GM21825 (cell line): ENCODE measurements around the gene PPY.
"Not testable (repeated sequence)": the region's sequence is repeated elsewhere in the genome, so short reads cannot be mapped to it uniquely, and the experiment has no call there.

Experiments
- ATAC-seq: cut with Tn5 transposase; IDR thresholded peaks from one replicate; pipeline ENCODE4 v1.9.1; 2021; ENCODE audit warnings: mild to moderate bottlenecking, moderate library complexity; ENCODE audit not compliant: unreplicated experiment

The PPY gene, protein sequence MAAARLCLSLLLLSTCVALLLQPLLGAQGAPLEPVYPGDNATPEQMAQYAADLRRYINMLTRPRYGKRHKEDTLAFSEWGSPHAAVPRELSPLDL

DNA sequence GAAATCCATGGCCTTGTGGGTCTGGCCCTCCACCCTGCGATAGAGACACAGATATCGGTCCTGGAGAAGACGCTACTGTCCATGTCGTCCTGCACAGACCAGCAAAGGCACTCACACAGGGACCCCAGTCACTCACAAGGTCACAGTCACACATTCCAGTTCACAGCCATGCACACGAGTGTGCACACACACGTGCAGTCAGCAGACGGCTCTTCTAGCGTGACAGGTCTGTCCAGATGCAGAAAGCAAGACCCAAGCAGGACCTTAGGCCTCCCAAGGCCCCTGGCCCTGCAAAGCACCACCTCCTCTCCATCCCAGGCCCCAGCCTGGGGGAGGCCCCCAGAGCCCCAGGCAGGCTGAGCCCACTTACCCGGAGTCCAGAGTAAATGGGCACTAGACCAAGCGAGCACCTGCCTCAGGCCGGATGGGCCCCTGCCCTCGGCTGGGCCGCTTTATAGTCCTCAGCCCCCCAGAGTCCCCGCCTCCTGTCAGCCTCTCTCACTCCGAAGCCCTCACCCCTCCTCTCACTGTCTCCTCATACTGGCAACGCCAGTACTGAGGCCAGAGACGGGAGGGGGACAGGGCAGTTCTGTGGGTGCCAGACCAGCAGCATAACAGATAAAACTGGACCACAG lies at the start of gene PPY:
Gene PPY (minus strand): TSS at position 426 of the 635 bp plus-strand sequence. CDS start 822 bp downstream, outside the sequence.
- ATAC-seq, result no peak

DNA sequence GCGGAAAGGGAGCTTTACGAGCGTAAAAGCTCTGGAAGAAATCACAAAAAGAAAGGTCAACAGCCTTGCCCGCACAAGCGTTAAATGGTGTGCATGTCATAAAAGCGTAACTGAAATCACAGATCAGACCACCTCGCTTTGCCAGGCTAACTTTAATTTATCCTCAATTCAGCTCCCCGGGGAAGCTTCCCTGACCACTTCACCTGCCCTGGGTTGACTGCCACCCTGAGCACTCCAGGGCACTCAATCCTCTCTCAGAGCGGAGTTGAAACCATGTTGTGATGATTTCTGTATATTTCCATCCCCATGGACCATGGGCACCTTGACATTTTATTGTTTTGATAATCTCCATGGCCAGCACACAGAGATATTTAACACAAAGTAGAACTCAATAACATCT lies 46.0 kb upstream of the PPY start:
- no peak for ATAC-seq

DNA sequence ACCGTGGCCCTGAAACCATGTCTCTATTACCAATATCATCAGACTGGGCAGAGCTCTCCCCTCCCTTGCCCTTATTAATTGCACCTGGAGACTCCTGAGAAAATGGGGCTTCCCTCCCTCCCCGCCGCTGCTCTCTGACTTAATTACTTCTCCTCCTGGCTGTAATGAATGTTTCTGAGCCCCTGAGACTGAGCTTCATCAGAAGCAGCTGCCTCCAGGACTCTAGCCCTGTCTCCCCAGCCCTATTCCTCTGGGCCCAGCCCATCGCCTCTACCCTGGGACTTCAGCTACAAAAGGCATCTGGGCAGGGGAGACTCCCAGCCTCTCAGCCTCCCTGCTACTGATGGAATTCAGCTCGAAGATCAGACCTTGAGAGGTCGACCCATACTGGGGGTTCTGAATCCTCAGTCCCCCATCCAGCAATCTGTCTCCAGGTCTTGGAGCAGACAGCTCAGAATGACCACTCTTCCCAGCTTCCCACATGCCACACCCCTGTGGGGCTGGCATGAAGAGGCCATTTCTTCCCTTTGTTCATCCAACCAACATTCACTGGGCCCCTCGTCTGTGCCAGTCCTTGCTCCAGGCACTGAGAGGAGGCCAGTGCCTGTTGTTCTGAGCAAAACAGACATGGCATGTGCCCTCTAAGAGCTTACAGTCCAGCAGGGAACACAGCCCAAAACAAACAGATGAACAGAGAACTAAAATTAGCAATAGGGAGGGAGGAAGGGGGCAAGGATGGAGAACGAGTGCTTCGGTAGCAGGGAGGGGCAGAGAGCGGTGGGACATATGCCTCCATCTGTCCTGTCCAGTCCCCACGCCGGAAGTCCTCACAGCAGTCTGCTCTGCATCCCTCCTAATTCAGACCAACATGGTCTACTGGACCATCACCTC lies 45.1 kb upstream of the PPY start:
- no peak for ATAC-seq

DNA sequence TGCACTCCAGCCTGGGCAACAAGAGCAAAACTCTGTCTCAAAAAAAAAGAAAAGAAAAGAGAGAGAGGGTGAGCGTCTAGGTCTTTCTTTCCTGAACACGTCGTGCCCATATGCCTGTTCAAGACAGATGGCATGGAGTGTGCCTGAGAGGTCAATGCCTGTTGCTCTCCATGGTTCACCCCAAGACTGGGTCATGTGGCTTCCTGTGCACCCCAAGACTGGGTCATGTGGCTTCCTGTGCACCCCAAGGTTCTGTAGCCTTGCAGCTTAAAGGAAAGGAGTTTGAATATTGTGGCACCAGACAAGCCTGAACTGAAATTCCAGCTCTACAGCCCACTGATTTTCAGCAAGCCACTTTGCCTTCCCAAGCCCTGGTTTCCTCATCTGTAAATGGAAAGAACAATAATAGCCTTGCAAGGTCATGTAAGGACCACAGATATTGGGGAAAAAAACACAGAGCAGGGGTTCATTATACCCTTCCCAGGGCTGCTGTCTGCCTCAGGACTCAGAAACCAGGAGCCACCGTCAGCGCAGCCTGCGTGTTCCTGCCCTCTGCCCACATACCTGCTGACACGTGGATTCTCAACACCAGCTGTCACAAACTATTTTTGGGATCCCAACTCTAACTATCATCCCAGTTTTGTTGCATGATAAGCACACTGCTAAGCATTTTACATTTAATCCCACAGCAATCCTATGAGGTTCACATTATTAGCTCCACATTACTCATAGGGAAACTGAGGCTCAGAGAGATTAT lies 44.1 kb upstream of the PPY start:
- no peak for ATAC-seq

DNA sequence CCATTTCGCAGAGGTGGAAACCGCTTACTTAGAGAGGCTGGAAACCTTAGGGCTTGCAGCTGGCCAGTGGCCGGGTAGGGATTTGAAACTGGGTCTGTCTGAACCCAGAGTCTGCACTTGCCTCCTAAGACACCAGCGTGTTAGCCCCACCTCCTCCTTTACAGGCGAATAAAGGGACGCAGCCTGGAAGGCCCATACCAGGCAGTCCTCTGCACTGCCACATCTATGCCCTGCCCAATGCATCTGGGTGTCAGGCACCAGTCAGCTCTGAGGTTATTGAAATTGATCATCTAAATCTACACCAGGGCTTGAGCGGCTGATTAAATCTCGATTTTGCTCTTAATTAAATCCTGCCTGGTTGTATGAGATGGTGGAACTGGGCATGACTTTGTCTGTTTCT lies 42.2 kb upstream of the PPY start:
- ATAC-seq, result no peak

DNA sequence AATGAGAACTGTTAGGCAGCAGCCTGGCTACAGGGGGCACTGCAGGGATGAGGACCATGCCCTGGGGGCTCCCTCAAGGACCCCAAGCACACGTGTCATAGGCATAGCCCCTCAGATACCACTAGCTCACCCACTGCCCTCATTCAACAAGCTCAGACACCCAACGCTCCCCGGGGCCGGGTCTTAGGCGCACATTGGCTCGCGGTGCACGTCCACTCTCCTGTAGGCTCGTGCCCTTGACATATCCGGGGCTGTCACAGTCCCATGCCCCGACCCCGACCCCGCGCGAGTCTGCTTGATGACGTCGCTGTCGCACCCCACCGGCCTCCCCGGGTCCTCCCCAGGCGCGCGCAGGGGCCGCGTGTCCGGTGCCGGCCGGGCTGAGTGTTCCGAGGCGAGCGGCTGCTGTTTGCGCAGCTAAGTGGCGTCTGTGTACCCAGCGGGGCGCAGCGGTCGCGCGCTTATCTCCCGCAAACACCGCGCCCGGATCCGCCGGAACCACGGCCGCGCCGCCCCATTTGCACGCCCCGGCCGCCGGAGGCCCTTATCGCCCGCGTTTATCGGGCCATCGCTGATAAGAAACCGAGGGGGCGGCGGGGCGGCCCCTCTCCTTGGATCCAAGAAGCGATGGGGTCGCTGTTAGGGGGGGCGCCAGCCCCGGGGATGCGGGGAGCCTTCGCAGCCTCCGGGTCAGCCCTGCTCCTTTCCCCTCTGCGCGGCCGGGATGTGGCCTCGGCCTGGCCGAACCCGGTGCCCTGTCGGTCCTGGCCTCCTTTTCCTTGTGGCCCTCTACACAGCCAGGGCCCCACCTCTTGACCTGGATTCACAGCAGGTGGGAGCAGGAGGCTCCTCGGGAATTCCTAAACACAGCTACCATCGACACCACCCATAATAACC lies 41.5 kb upstream of the PPY start:
- ATAC-seq, result no peak

DNA sequence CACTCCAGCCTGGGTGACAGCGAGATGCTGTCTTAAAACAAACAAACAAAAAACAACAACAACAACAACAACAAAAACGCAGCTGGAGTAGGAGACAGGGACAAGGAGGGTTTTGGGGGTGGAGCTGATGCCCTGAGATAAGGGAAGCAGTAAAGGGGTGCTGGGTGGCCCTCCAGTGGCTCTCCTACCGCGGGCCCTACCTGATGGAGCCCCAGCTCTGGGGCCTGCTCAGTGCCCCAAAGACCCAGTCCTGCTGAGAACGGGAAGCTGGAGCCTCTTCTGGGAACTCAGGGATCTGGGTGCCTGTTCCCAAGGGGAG lies 40.9 kb upstream of the PPY start:
- ATAC-seq, result no peak

DNA sequence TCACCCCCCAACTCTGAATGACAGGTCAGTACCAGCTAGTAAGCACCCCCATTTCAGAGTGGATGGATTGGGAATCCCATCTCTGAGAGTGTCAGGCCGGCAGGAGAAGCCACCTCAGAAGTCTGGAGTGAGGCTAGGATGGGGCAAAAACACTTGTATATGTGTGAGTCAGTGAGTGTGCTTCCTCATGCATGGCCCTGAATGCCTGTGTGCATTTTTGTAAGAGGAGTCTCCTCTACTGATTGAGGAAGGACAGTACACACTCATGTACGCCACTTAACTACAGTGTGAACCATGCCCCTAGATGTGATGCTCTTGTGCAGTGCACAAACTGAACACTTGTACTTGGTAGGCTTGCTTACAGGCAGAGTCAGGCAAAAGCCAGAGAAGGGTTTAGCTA lies 39.9 kb upstream of the PPY start:
- no peak for ATAC-seq

DNA sequence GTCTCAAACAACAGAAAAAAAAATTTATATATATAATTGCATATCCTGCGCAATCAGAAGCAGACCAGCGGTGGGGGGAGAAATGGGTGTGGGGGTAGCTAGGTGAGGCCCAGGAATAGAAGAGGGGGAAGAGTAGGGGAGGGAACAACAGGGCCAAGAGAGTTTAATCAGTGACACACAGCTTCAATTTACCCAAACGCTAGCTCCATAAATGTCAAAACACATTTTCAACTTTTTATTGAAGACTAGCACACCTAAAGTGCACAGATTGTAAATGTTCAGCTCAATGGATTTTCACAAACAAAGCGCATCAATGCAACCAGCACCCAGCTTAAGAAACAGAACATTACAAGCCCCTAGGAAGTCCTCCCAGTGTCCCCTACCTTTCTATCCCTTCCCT lies 37.4 kb upstream of the PPY start:
- ATAC-seq, result no peak

DNA sequence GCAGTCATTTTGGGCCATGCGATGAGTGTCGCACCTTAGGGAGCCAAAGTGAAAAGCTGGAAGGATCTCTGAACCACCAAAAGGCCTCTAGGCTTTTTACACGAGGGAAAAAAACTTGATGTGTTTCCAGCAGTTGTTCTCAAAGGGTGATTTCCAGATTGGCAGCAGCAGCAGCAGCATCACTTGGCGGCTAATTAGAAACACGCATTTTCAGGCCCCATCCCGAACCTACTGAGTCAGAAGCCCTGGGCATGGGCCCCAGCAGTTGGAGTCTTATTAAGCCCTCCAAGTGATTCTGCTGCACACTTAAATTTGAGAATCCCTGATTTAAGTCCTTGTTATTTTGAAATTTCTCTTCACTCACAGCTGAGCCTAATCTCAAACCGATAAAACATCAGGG lies 36.7 kb upstream of the PPY start:
- ATAC-seq, result no peak

DNA sequence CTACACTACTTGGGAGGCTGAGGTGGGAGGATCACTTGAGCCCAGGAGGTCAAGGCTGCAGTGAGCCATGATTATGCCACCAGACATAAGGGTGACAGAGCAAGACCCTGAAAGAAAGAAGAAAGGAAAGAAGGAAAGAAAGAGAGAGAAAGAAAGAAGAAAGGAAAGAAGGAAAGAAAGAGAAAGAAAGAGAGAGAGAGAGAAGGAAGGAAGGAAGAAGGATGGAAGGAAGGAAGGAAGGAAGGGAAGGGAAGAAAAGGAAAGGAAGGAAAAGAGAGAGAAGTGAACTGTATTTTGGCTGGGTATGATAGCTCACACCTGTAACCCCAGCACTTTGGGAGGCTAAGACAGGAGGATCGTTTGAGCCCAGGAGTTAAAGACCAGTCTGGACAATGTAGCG lies 35.8 kb upstream of the PPY start:
- ATAC-seq, result no peak

DNA sequence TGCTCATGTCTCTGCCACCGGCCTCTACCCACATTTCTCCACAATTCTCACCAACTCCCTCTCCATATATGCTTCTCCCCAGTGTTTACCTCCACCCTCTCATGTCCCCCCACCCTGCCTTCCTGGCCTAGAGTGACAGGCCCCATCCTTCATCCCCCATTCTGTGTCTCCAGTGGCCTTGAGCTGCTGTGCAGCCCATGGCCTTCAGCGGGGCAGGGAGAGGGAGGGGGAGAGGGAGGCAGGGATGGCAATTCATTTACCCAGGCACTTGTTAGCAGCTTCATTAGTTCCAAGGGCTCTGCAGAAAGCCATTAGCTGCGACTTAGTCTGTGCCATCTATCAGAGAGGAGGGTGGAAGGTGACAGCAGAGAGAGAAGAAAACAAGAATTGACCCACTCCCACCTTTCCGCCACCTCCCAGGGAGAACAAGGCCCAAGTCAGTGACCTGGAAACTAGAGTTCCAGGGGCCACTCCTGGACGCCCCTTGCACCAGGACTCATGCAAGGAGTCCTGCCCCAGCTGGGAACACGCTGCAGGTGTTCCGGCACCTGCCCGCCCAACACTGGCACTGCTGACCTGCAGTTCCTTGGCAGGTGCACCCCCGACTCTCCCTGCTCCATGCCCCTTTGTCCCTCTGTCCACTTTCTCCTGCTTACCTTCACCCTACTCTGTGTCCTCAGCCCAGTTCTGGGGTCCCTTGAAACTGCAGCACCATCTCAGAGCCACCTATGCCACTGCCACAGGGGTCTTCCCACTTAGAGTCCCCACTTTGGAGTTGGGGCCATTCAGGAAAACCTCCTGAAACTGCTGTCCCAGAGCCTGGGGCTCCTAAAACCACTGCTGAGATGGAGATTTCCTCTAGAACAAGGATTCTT lies 34.9 kb upstream of the PPY start:
- no peak for ATAC-seq

DNA sequence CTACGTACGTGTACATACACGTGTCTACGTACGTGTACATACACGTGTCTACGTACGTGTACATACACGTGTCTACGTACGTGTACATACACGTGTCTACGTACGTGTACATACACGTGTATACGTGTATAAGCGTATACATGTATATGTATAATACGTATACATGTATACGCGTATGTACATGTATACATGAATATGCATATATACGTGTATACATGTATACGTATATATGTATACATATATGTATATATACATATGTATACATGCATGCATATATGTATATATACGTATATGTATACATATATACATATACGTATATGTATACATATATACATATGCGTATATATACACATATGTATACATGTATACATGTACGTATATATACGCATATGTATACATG lies 33.6 kb upstream of the PPY start:
- no peak for ATAC-seq

DNA sequence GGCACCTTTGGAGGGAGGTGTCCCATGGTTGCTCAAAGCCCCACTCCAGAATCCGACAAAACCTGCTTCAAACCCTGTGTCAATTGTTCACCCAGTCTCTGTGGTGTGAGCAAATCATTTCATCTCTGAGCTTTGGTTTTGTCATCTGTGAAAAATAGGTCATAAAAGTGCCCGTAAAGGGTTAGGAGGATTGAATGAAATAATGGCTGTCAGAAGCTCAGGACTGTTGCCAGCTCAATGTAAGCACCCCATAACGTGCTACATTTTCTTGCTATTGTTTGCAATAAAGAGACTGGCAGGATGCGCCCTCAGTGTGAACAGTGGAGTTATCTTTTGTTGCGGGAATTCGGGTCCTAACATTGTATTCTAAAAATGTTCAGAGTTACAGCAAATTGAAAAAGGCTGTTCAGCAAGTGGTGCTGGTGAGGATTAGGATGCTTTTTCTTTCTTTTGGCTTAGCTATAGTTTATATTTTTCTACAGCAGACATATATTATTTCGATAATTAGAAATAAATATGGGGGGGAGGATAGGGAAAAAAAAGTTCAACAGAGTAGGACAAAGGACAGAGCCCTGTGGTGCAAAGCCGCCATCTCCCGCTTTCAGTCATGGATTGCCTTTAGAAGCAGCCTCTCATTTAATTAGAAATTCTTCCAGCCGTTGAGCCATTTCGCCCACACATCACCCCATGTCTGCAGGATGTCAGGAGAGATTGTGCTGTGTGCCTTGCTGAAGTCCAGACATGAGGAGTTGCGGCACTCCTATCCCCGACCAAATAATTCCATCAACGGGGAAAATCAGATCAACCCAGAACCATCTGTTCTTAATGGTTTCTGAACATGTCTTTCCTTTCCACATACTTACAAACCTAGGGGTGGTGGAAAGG lies 32.3 kb upstream of the PPY start:
- ATAC-seq, result no peak

DNA sequence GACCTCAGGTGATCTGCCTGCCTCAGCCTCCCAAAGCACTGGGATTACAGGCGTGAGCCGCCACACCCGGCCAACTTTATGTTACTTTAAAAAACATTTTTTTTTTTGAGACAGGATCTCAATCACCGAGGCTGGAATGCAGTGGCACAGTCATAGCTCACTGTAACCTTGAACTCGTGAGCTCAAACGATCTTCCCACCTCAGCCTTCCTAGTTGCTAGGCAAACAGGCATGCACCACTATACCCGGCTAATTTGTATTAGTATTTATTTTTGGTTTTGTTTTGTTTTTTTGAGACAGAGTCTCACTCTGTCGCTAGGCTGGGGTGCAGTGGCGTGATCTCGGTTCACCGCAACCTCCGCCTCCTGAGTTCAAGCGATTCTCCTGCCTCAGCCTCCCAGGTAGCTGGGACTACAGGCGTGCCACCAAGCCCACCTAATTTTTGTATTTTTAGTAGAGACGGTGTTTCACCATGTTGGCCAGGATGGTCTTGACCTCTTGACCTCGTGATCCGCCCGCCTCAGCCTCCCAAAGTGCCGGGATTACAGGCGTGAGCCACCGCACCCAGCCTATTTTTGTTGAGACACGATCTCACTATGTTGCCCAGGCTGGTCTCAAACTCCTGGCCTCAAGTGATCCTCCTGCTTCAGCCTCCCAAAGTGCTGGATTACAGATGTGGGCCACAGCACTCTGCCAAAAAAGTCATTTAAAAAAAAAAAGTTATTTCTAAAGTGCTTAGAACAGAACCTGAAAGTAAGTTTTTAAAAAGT lies 30.4 kb upstream of the PPY start:
- not testable (repeated sequence) for ATAC-seq

DNA sequence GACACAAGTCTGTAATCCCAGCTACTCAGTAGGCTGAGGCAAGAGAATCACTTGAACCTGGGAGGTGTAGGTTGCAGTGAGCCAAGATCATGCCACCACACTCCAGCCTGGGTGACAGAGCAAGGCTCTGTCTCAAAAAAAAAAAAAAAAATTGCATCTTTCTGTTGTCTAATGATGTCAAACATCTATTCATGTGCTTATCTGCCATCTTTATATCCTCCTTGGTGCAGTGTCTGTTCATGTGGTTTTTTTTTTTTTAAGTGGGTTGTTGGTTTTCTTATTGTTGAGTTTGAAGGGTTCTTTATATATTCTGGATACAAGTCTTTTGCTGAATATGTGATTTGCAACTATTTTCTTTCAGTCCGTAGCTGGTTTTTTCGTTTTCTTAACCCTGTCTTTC lies 29.2 kb upstream of the PPY start:
- ATAC-seq, result not testable (repeated sequence)

DNA sequence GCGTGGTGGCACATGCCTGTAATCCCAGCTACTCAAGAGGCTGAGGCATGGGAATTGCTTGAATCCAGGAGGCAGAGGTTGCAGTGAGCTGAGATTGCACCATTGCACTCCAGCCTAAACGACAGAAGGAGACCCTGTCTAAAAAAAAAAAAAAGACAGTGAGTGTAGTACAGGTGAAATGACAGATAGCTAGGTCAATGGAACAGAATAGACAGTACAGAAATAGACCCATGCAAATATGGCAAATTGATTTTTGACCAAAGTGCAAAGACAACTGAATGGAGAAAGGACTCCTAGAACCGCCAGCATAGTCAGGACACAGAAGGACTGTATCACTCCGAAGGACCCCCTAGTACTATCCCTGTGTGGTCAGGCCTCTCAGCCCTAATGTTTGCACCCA lies 28.1 kb upstream of the PPY start:
- no peak for ATAC-seq

DNA sequence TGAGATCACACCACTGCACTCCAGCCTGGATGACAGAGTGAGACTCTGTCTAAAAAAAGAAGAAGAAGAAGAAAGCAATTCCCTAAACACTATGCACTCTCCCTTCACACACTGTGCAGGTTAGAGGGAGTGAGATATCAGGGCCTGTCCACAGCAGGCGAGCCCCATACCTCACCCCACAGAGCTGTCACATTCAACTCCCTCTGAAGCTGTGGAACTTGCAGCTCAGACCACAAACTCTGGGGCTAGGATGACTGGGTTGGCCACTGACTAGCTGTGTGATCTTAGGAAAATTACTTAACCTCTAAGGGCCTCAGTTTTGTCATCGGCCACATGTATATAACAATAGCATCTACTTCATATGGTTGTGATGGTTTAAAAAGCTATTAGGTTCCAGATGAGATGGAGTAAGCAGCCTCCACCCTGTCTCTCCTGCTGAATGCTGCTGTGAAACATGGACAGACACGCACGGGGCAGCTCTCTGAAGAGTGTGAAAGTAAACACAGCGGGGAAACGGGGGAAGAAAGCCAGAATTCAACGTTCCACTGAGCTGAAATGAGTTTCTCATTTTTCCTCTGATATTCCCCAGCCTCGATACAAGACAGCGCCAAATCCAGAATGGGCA lies 25.1 kb upstream of the PPY start:
- no peak for ATAC-seq
